ENCODE results near the gene KCNIP1. TPM values are rescaled to one million over a fixed set of nuclear protein-coding genes. Genes with fewer than 3 reads are reported as not detected.

KCNIP1 gene
- polyA plus RNA-seq, 1 donor (not counting 4 experiments of a cell fraction or from before 2014, with no cell fraction given), result not detected

DNA sequence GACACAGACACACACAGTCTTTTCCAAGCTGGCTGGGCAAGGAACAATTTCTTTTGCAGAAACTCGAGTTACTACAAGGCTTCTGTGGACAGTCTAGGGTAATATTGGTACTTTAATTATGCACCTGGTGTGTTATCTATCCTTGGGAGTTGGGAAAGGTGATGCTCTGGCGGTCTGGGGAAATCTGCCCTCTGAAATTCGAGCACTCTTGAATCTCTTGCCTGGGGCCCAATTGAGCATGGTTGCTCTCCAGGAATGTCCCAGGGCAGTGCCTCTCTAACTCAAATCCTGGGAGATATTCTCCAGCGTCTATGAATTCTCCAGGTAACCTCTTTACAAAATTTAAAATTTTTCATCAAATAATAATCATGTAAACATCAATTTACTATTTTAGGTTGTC is 69.3 kb downstream of the KCNIP1 start:
- H3K36me3 ChIP-seq (ENCODE audit: control insufficient read depth in 2 of 2, extremely low read depth in 1 of 2, insufficient read depth in 2 of 2, low read length in 2 of 2), result no peaks in the 10 kb centered on the region
- H3K4me3 ChIP-seq (ENCODE audit: control insufficient read depth in 2 of 3, extremely low read depth in 1 of 3, insufficient read depth in 2 of 3, low read depth in 1 of 3, low read length in 3 of 3), result no peak overlapping the region
- no peak overlapping the region for H3K4me2 ChIP-seq (ENCODE audit: control insufficient read depth, extremely low read depth, insufficient read depth, low read depth, low read length)
- TF ChIP-seq, protein P1, sequence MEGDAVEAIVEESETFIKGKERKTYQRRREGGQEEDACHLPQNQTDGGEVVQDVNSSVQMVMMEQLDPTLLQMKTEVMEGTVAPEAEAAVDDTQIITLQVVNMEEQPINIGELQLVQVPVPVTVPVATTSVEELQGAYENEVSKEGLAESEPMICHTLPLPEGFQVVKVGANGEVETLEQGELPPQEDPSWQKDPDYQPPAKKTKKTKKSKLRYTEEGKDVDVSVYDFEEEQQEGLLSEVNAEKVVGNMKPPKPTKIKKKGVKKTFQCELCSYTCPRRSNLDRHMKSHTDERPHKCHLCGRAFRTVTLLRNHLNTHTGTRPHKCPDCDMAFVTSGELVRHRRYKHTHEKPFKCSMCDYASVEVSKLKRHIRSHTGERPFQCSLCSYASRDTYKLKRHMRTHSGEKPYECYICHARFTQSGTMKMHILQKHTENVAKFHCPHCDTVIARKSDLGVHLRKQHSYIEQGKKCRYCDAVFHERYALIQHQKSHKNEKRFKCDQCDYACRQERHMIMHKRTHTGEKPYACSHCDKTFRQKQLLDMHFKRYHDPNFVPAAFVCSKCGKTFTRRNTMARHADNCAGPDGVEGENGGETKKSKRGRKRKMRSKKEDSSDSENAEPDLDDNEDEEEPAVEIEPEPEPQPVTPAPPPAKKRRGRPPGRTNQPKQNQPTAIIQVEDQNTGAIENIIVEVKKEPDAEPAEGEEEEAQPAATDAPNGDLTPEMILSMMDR (optimal IDR thresholded peaks at IDR 0.05 in 1 of 3, IDR thresholded peaks at IDR 0.05 in 1 of 3, conservative IDR thresholded peaks at IDR 0.05 in 1 of 3; ENCODE audit: extremely low read depth in 1 of 3, insufficient read depth in 2 of 3, low read length in 3 of 3), result no peak
- TF ChIP-seq EZH2 (IDR thresholded peaks at IDR 0.05; ENCODE audit: low read length), result no peak
- no peaks in the 10 kb centered on the region for H3K79me2 ChIP-seq (ENCODE audit: control insufficient read depth, insufficient read depth, low read length)
- no peaks in the 10 kb centered on the region for H3K9me3 ChIP-seq (ENCODE audit: control insufficient read depth, low read depth, low read length)
- dilution Hi-C loops (cut with MboI; ENCODE audit: extremely low pct_ligation_motif_present, low sequenced_read_pairs), result no loop called here
- H3K4me1 ChIP-seq (ENCODE audit: control insufficient read depth, extremely low read depth, insufficient read depth, low read length), result no peaks in the 10 kb centered on the region
- H3K27ac ChIP-seq (ENCODE audit: control insufficient read depth, insufficient read depth, low read length), result no peak overlapping the region
- H4K20me1 ChIP-seq (ENCODE audit: control insufficient read depth, extremely low read depth, insufficient read depth, low read length), result no peaks in the 10 kb centered on the region
- no peak overlapping the region for H3K9ac ChIP-seq (ENCODE audit: control insufficient read depth, extremely low read depth, insufficient read depth, low read length)
- H2AFZ ChIP-seq (ENCODE audit: control insufficient read depth, low read length), result no peak overlapping the region
- H3K9me1 ChIP-seq (ENCODE audit: control insufficient read depth, extremely low read depth, insufficient read depth, low read length), result no peaks in the 10 kb centered on the region
- DNase-seq (ENCODE audit: low read depth, low spot score) (no peak), FAIRE-seq (no peak)
- peaks cover 30% of the 10 kb centered on the region for H3K27me3 ChIP-seq (ENCODE audit: control insufficient read depth, extremely low read depth, insufficient read depth, low read length)

DNA sequence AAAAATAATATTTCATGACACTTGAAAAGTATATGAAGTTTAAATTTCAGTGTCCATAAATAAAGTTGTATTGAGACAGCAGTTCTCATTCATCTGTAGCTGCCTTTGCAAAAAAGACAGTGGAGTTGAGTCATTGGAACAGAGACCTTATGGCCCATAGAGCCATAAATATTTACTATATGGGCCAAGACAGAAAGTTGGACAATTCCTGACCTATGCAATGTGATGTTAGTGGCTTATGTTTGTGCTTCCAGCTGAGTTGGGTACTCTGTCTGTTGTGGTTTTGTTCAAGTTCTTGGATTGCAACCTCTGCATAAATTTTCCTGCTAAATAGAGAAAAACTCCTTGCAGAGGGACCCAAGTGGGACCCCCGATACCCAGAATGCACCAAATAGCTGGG is 69.8 kb downstream of the KCNIP1 start:
- dilution Hi-C loops (cut with MboI; ENCODE audit: extremely low pct_ligation_motif_present, low sequenced_read_pairs), result no loop called here
- DNase-seq (ENCODE audit: low read depth, low spot score) (no peak), FAIRE-seq (no peak)
- Histone ChIP-seq H3K4me3 (ENCODE audit: control insufficient read depth in 2 of 3, extremely low read depth in 1 of 3, insufficient read depth in 2 of 3, low read depth in 1 of 3, low read length in 3 of 3) (no peak overlapping the region), H2AFZ (ENCODE audit: control insufficient read depth, low read length) (no peak overlapping the region), H3K4me2 (ENCODE audit: control insufficient read depth, extremely low read depth, insufficient read depth, low read depth, low read length) (no peak overlapping the region), H3K9ac (ENCODE audit: control insufficient read depth, extremely low read depth, insufficient read depth, low read length) (no peak overlapping the region), H3K27ac (ENCODE audit: control insufficient read depth, insufficient read depth, low read length) (no peak overlapping the region), H3K4me1 (ENCODE audit: control insufficient read depth, extremely low read depth, insufficient read depth, low read length) (no peaks in the 10 kb centered on the region), H3K9me1 (ENCODE audit: control insufficient read depth, extremely low read depth, insufficient read depth, low read length) (no peaks in the 10 kb centered on the region), H3K27me3 (ENCODE audit: control insufficient read depth, extremely low read depth, insufficient read depth, low read length) (peaks cover 30% of the 10 kb centered on the region), H4K20me1 (ENCODE audit: control insufficient read depth, extremely low read depth, insufficient read depth, low read length) (no peaks in the 10 kb centered on the region), H3K9me3 (ENCODE audit: control insufficient read depth, low read depth, low read length) (no peaks in the 10 kb centered on the region), H3K79me2 (ENCODE audit: control insufficient read depth, insufficient read depth, low read length) (no peaks in the 10 kb centered on the region), H3K36me3 (ENCODE audit: control insufficient read depth in 2 of 2, extremely low read depth in 1 of 2, insufficient read depth in 2 of 2, low read length in 2 of 2) (no peaks in the 10 kb centered on the region)
- no peak for TF ChIP-seq EZH2 (IDR thresholded peaks at IDR 0.05; ENCODE audit: low read length)
- TF ChIP-seq, protein P1 (optimal IDR thresholded peaks at IDR 0.05 in 1 of 3, IDR thresholded peaks at IDR 0.05 in 1 of 3, conservative IDR thresholded peaks at IDR 0.05 in 1 of 3; ENCODE audit: extremely low read depth in 1 of 3, insufficient read depth in 2 of 3, low read length in 3 of 3), result no peak

Measured in keratinocyte (primary cell).